ENCODE results near the gene PGP. TPM values are rescaled to one million over a fixed set of nuclear protein-coding genes. Genes with fewer than 3 reads are reported as not detected.

The PGP gene
- total and polyA plus RNA-seq, 2 of the 4 experiments (the other 2 are of a cell fraction): 4.1 to 9.4 TPM

- H4K5ac ChIP-seq (ENCODE audit: low read depth, low read length): no peak overlapping the region
- H3K9ac ChIP-seq (ENCODE audit: low read depth, low read length): no peak overlapping the region
- no peak overlapping the region for H2BK20ac ChIP-seq (ENCODE audit: low read depth, low read length)
- H4K91ac ChIP-seq (ENCODE audit: insufficient read depth, low read depth, low read length): no peak overlapping the region
- no peak overlapping the region for H3K4ac ChIP-seq (ENCODE audit: low read depth, low read length)
- H3K79me1 ChIP-seq (ENCODE audit: low read depth in 1 of 2, low read length in 2 of 2): peaks cover 27 to 45% of the 10 kb centered on the region in 2 experiments
- H3K18ac ChIP-seq (ENCODE audit: low read depth, low read length): no peak overlapping the region
- ChIA-PET CTCF (no interaction called here), POLR2A (ENCODE audit: unreplicated experiment) (no interaction called here)
- H4K8ac ChIP-seq (ENCODE audit: low read depth in 2 of 2, low read length in 2 of 2): no peak overlapping the region
- BruUV-seq (replicated peaks): no TSS peak
- dilution Hi-C loops (cut with HindIII; ENCODE audit: low sequenced_read_pairs, unreplicated experiment) (no loop called here), intact Hi-C loops (cut with micrococcal nuclease) (no loop called here), in situ Hi-C loops (cut with MboI; ENCODE audit: low sequenced_read_pairs) (loop anchor here (10.0 kb wide), 1 partner anchor 247 kb away; no protein-coding TSS in a partner anchor)
- H3K4me2 ChIP-seq (ENCODE audit: low read depth, low read length): no peak overlapping the region
- no peak overlapping the region for H3K14ac ChIP-seq (replicated peaks; ENCODE audit: low read depth, low read length)
- no peak for ATAC-seq (ENCODE audit: low read depth)
- no peak overlapping the region for H2BK5ac ChIP-seq (ENCODE audit: low read depth, low read length, poor library complexity, severe bottlenecking)
- WGBS, 2 experiments (ENCODE audit: extremely low coverage in 2 of 2, insufficient read length in 1 of 2): 100% methylated on average over 3 of the region's 6 CpGs; no CpG with 5 or more reads in 1 of the 2 experiments
- no peak for TF ChIP-seq CEBPB (IDR thresholded peaks at IDR 0.05; ENCODE audit: low read depth, low read length)
- no peak for TF ChIP-seq FOS (IDR thresholded peaks at IDR 0.05; ENCODE audit: low read depth, low read length)
- TF ChIP-seq ELK1 (IDR thresholded peaks at IDR 0.05; ENCODE audit: borderline replicate concordance, low read depth, low read length): no peak
- no peak for TF ChIP-seq RCOR1 (IDR thresholded peaks at IDR 0.05; ENCODE audit: insufficient replicate concordance, low read length)
- no peak for TF ChIP-seq RFX5 (IDR thresholded peaks at IDR 0.05; ENCODE audit: low read depth, low read length)
- no peak for TF ChIP-seq NFE2L2 (IDR thresholded peaks at IDR 0.05; ENCODE audit: low read depth, low read length)
- TF ChIP-seq CHD1 (IDR thresholded peaks at IDR 0.05; ENCODE audit: low read depth, low read length): no peak
- TF ChIP-seq USF2 (IDR thresholded peaks at IDR 0.05; ENCODE audit: low read depth, low read length): no peak
- TF ChIP-seq SMC3 (IDR thresholded peaks at IDR 0.05; ENCODE audit: low read depth, low read length): no peak
- no peak for TF ChIP-seq RAD21 (IDR thresholded peaks at IDR 0.05; ENCODE audit: low read length)
- TF ChIP-seq CTCF (conservative IDR thresholded peaks at IDR 0.05; ENCODE audit: low read depth, low read length): no peak
- TF ChIP-seq MXI1 (IDR thresholded peaks at IDR 0.05; ENCODE audit: borderline replicate concordance, low read depth, low read length): no peak
- TF ChIP-seq POLR2A (IDR thresholded peaks at IDR 0.05; ENCODE audit: low read depth, low read length): no peak
- no peak for TF ChIP-seq MAZ (IDR thresholded peaks at IDR 0.05; ENCODE audit: borderline replicate concordance, low read depth, low read length)
- TF ChIP-seq MAFK (IDR thresholded peaks at IDR 0.05; ENCODE audit: low read depth, low read length): no peak
- TF ChIP-seq BHLHE40 (IDR thresholded peaks at IDR 0.05; ENCODE audit: low read depth, low read length): no peak
- no peaks in the 10 kb centered on the region for H3K27me3 ChIP-seq (ENCODE audit: control insufficient read depth, insufficient read depth, low read length)
- no peaks in the 10 kb centered on the region for H3K9me3 ChIP-seq (ENCODE audit: control insufficient read depth, insufficient read depth, low read length)
- H2BK120ac ChIP-seq (ENCODE audit: low read depth, low read length): no peak overlapping the region
- H2AK5ac ChIP-seq (ENCODE audit: low read depth, low read length): no peak overlapping the region
- no peak overlapping the region for H2BK15ac ChIP-seq (ENCODE audit: low read depth, low read length)
- H3K36me3 ChIP-seq (ENCODE audit: control insufficient read depth, insufficient read depth, low read length): peaks cover 60% of the 10 kb centered on the region
- H3K9me1 ChIP-seq (ENCODE audit: insufficient read depth, low read length): no peaks in the 10 kb centered on the region
- peaks cover 28% of the 10 kb centered on the region for H4K20me1 ChIP-seq (ENCODE audit: insufficient read depth, low read length)
- H3K56ac ChIP-seq (ENCODE audit: extremely low read depth, insufficient read depth, low read length): no peak overlapping the region
- H3K27ac ChIP-seq (ENCODE audit: insufficient read depth, low read length): no peak overlapping the region
- H3K23ac ChIP-seq (ENCODE audit: low read depth, low read length): no peak overlapping the region
- H3K4me3 ChIP-seq (ENCODE audit: insufficient read depth, low read depth, low read length): no peak overlapping the region
- no peak overlapping the region for H2AFZ ChIP-seq (replicated peaks; ENCODE audit: low read length, poor library complexity)
- DNase-seq: no peak
- no peak overlapping the region for H2AK9ac ChIP-seq (replicated peaks; ENCODE audit: low read depth, low read length, poor library complexity)
- no peaks in the 10 kb centered on the region for H3K4me1 ChIP-seq (ENCODE audit: control insufficient read depth, insufficient read depth, low read length)
These were observed 43.1 kb upstream of the PGP start for GRCh38 chr16:2257726-2258125.
